HepG2 (cell line): Measurements from ENCODE around the gene SMYD4. TPM values are rescaled to one million over a fixed set of nuclear protein-coding genes. Genes with fewer than 3 reads are reported as not detected.
A peak's percentile ranks its signal among the peaks of the same experiment; 100 is the strongest.

Experiments
- ATRX ChIP-seq: sonication (generic); formaldehyde crosslinking; IDR thresholded peaks from 2 replicates; pipeline ENCODE4 v1.4.0; 2020; ENCODE audit warnings: missing genetic modification reagents, borderline replicate concordance
- CCAR2 ChIP-seq: fragments of 200-400 bp; formaldehyde crosslinking; optimal IDR thresholded peaks from 2 replicates; pipeline ENCODE3; 2018; ENCODE audit warnings: low read depth, mild to moderate bottlenecking, low read length, moderate library complexity
- GATAD2A ChIP-seq: IDR thresholded peaks from 2 replicates; pipeline ENCODE4 v1.6.1; 2016
- GTF3A ChIP-seq: sonication (generic); formaldehyde crosslinking; conservative IDR thresholded peaks from 2 replicates; pipeline ENCODE4 v1.4.0; 2020; ENCODE audit warnings: mild to moderate bottlenecking, missing genetic modification reagents
- HNRNPH1 ChIP-seq: fragments of 200-400 bp; formaldehyde crosslinking; optimal IDR thresholded peaks from 2 replicates; pipeline ENCODE3; 2017; ENCODE audit warnings: mild to moderate bottlenecking, low read depth, low read length
- HOXD1 ChIP-seq: sonication (generic); formaldehyde crosslinking; IDR thresholded peaks from 2 replicates; pipeline ENCODE4 v1.5.0; 2020; ENCODE audit warnings: missing genetic modification reagents
- JUND ChIP-seq: sonication (generic); formaldehyde crosslinking; IDR thresholded peaks from 2 replicates; pipeline ENCODE4 v1.8.0; 2022; ENCODE audit warnings: mild to moderate bottlenecking, missing genetic modification reagents
- NPAS2 ChIP-seq: sonication (generic); formaldehyde crosslinking; IDR thresholded peaks from 2 replicates; pipeline ENCODE4 v1.8.0; 2022; ENCODE audit warnings: mild to moderate bottlenecking, missing genetic modification reagents, borderline replicate concordance
- PHF8 ChIP-seq: sonication (generic); formaldehyde crosslinking; IDR thresholded peaks from 2 replicates; pipeline ENCODE4 v1.5.0; 2020; ENCODE audit warnings: missing genetic modification reagents
- RBFOX2 ChIP-seq: fragments of 200-400 bp; formaldehyde crosslinking; IDR thresholded peaks from 2 replicates; pipeline ENCODE4 v1.6.1; 2017; ENCODE audit warnings: low read depth, mild to moderate bottlenecking, low read length
- SIN3A ChIP-seq: IDR thresholded peaks from 2 replicates; pipeline ENCODE4 v1.6.1; 2011; ENCODE audit warnings: low read depth, mild to moderate bottlenecking, control low read depth, low read length, borderline replicate concordance
- SP1 ChIP-seq, 2 experiments: fragments of 450-650 bp in 1 of 2; sonication (generic) in 1 of 2; formaldehyde crosslinking in 1 of 2; IDR thresholded peaks; 2 replicates each; pipeline versions ENCODE4 v1.4.0 to v1.6.1; 2016 to 2020; ENCODE audit warnings: missing genetic modification reagents in 1 of 2
- YEATS2 ChIP-seq: sonication (generic); formaldehyde crosslinking; IDR thresholded peaks from 2 replicates; pipeline ENCODE4 v1.4.0; 2020; ENCODE audit warnings: missing genetic modification reagents, borderline replicate concordance
- ZFP41 ChIP-seq: sonication (generic); formaldehyde crosslinking; IDR thresholded peaks from 2 replicates; pipeline ENCODE4 v1.4.0; 2020; ENCODE audit warnings: mild to moderate bottlenecking, missing genetic modification reagents, borderline replicate concordance
- ZNF121 ChIP-seq: sonication (generic); formaldehyde crosslinking; IDR thresholded peaks from 2 replicates; pipeline ENCODE4 v1.5.0; 2020; ENCODE audit warnings: mild to moderate bottlenecking, missing genetic modification reagents
- ZNF382 ChIP-seq: sonication (generic); formaldehyde crosslinking; IDR thresholded peaks from 2 replicates; pipeline ENCODE4 v1.5.0; 2020; ENCODE audit warnings: missing genetic modification reagents, mild to moderate bottlenecking, borderline replicate concordance
- ZNF605 ChIP-seq: sonication (generic); formaldehyde crosslinking; IDR thresholded peaks from 2 replicates; pipeline ENCODE4 v1.8.0; 2022; ENCODE audit warnings: mild to moderate bottlenecking, missing genetic modification reagents
- ZNF615 ChIP-seq: sonication (generic); formaldehyde crosslinking; IDR thresholded peaks from 2 replicates; pipeline ENCODE4 v1.5.0; 2020; ENCODE audit warnings: mild to moderate bottlenecking, missing genetic modification reagents, borderline replicate concordance
- polyA plus RNA-seq, 8 experiments: library from polyadenylated mRNA; depleted of rRNA in 3 of 8; stranded (reverse) in 7 of 8; unstranded in 1 of 8; fragments of >200 nt; fragmentation: Illumina TruSeq in 4 of 8; extraction: Trizol in 4 of 8; gene quantifications; 2 replicates each; pipeline versions ENCODE4 v1.2.1 to v1.2.3, GENCODE V29; 2011 to 2016; ENCODE audit warnings: low read depth in 4 of 8, missing spikeins in 1 of 8, mixed read lengths in 1 of 8; ENCODE audit not compliant: insufficient read depth in 1 of 8
- total RNA-seq, 5 experiments: library from RNA; depleted of rRNA; stranded (reverse); fragments of >200 nt; fragmentation: Illumina TruSeq; extraction: Trizol; gene quantifications; 2 replicates each; pipeline ENCODE4 v1.2.3, GENCODE V29; 2016; ENCODE audit warnings: low read depth in 1 of 5
- TF ChIP-seq, protein P1 (sequence below): sonication (generic); formaldehyde crosslinking; IDR thresholded peaks from 2 replicates; pipeline ENCODE4 v1.4.0; 2020; ENCODE audit warnings: missing genetic modification reagents, borderline replicate concordance
- TF ChIP-seq, protein P2 (sequence below): sonication (generic); formaldehyde crosslinking; IDR thresholded peaks from 2 replicates; pipeline ENCODE4 v1.5.0; 2020; ENCODE audit warnings: mild to moderate bottlenecking, missing genetic modification reagents
- TF ChIP-seq, protein P3 (sequence below): sonication (generic); formaldehyde crosslinking; IDR thresholded peaks from 2 replicates; pipeline ENCODE4 v1.5.0; 2020; ENCODE audit warnings: mild to moderate bottlenecking, missing genetic modification reagents, moderate library complexity
- TF ChIP-seq, protein P4 (sequence below): sonication (generic); formaldehyde crosslinking; IDR thresholded peaks from 2 replicates; pipeline ENCODE4 v1.4.0; 2020; ENCODE audit warnings: missing genetic modification reagents

SMYD4 gene
- total and polyA plus RNA-seq, 2 of the 13 experiments (the other 11 are each of a cell fraction or from before 2014, with no cell fraction given), result 7.4 to 11.3 TPM

DNA sequence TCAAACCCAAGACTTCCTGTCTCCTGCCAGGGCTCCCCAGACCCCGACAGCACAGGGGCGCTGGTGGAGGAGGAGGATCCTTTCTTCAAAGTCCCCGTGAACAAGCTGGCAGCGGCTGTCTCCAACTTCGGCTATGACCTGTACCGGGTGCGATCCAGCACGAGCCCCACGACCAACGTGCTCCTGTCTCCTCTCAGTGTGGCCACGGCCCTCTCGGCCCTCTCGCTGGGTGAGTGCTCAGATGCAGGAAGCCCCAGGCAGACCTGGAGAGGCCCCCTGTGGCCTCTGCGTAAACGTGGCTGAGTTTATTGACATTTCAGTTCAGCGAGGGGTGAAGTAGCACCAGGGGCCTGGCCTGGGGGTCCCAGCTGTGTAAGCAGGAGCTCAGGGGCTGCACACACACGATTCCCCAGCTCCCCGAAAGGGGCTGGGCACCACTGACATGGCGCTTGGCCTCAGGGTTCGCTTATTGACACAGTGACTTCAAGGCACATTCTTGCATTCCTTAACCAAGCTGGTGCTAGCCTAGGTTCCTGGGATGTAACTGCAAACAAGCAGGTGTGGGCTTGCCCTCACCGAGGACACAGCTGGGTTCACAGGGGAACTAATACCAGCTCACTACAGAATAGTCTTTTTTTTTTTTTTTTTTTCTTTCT is 59.8 kb downstream of the SMYD4 start (continued):
- TF ChIP-seq SIN3A, result peak; percentile 79
- TF ChIP-seq GTF3A (CRISPR knock-in tag), result no peak
- peak; percentile 67; the same call in 1 of the 2 replicates for TF ChIP-seq JUND (CRISPR knock-in tag)
- no peak for TF ChIP-seq ZNF615 (CRISPR knock-in tag)
- peak; percentile 55; the same call in 1 of the 2 replicates for TF ChIP-seq ZNF605 (CRISPR knock-in tag)
- TF ChIP-seq ATRX (CRISPR knock-in tag), result no peak
- no peak for TF ChIP-seq PHF8 (CRISPR knock-in tag)
- no peak for TF ChIP-seq SP1 (IDR thresholded peaks at IDR 0.05)
- TF ChIP-seq SP1 (CRISPR knock-in tag; IDR thresholded peaks at IDR 0.05), result no peak
- TF ChIP-seq, protein P1, sequence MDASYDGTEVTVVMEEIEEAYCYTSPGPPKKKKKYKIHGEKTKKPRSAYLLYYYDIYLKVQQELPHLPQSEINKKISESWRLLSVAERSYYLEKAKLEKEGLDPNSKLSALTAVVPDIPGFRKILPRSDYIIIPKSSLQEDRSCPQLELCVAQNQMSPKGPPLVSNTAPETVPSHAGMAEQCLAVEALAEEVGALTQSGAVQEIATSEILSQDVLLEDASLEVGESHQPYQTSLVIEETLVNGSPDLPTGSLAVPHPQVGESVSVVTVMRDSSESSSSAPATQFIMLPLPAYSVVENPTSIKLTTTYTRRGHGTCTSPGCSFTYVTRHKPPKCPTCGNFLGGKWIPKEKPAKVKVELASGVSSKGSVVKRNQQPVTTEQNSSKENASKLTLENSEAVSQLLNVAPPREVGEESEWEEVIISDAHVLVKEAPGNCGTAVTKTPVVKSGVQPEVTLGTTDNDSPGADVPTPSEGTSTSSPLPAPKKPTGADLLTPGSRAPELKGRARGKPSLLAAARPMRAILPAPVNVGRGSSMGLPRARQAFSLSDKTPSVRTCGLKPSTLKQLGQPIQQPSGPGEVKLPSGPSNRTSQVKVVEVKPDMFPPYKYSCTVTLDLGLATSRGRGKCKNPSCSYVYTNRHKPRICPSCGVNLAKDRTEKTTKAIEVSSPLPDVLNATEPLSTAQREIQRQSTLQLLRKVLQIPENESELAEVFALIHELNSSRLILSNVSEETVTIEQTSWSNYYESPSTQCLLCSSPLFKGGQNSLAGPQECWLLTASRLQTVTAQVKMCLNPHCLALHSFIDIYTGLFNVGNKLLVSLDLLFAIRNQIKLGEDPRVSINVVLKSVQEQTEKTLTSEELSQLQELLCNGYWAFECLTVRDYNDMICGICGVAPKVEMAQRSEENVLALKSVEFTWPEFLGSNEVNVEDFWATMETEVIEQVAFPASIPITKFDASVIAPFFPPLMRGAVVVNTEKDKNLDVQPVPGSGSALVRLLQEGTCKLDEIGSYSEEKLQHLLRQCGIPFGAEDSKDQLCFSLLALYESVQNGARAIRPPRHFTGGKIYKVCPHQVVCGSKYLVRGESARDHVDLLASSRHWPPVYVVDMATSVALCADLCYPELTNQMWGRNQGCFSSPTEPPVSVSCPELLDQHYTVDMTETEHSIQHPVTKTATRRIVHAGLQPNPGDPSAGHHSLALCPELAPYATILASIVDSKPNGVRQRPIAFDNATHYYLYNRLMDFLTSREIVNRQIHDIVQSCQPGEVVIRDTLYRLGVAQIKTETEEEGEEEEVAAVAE, result no peak
- TF ChIP-seq NPAS2, result no peak
- no peak; the same call in 1 of the 2 replicates for TF ChIP-seq YEATS2 (CRISPR knock-in tag)
- TF ChIP-seq, protein P2, sequence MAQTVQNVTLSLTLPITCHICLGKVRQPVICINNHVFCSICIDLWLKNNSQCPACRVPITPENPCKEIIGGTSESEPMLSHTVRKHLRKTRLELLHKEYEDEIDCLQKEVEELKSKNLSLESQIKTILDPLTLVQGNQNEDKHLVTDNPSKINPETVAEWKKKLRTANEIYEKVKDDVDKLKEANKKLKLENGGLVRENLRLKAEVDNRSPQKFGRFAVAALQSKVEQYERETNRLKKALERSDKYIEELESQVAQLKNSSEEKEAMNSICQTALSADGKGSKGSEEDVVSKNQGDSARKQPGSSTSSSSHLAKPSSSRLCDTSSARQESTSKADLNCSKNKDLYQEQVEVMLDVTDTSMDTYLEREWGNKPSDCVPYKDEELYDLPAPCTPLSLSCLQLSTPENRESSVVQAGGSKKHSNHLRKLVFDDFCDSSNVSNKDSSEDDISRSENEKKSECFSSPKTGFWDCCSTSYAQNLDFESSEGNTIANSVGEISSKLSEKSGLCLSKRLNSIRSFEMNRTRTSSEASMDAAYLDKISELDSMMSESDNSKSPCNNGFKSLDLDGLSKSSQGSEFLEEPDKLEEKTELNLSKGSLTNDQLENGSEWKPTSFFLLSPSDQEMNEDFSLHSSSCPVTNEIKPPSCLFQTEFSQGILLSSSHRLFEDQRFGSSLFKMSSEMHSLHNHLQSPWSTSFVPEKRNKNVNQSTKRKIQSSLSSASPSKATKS, result no peak
- TF ChIP-seq, protein P3, sequence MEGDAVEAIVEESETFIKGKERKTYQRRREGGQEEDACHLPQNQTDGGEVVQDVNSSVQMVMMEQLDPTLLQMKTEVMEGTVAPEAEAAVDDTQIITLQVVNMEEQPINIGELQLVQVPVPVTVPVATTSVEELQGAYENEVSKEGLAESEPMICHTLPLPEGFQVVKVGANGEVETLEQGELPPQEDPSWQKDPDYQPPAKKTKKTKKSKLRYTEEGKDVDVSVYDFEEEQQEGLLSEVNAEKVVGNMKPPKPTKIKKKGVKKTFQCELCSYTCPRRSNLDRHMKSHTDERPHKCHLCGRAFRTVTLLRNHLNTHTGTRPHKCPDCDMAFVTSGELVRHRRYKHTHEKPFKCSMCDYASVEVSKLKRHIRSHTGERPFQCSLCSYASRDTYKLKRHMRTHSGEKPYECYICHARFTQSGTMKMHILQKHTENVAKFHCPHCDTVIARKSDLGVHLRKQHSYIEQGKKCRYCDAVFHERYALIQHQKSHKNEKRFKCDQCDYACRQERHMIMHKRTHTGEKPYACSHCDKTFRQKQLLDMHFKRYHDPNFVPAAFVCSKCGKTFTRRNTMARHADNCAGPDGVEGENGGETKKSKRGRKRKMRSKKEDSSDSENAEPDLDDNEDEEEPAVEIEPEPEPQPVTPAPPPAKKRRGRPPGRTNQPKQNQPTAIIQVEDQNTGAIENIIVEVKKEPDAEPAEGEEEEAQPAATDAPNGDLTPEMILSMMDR (CRISPR knock-in tag), result peak; percentile 48
- TF ChIP-seq ZNF121 (CRISPR knock-in tag), result no peak
- TF ChIP-seq ZNF382 (CRISPR knock-in tag), result no peak
- no peak for TF ChIP-seq HOXD1 (CRISPR knock-in tag)
- peak; percentile 80 for TF ChIP-seq RBFOX2
- TF ChIP-seq, protein P4, sequence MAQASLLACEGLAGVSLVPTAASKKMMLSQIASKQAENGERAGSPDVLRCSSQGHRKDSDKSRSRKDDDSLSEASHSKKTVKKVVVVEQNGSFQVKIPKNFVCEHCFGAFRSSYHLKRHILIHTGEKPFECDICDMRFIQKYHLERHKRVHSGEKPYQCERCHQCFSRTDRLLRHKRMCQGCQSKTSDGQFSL (CRISPR knock-in tag), result no peak
- TF ChIP-seq ZFP41 (CRISPR knock-in tag), result no peak
- peak; percentile 85 for TF ChIP-seq GATAD2A (CRISPR knock-in tag)
- TF ChIP-seq CCAR2, result no peak
- TF ChIP-seq HNRNPH1, result no peak
